H1 (cell line): ENCODE data around the gene CCDC120. TPM values are rescaled to one million over a fixed set of nuclear protein-coding genes. Genes with fewer than 3 reads are reported as not detected.

Experiments used
- CTCF ChIA-PET: fragments of 300-600 bp; sonication (Branson Sonifier 250); formaldehyde crosslinking; loops from one replicate; lab custom pipeline; 2021; ENCODE audit not compliant: partially characterized antibody; lab: Charles Lee
- POLR2A ChIA-PET: fragments of 300-600 bp; sonication (Branson Sonifier 250); formaldehyde crosslinking; loops from one replicate; lab custom pipeline; 2021; ENCODE audit warnings: inconsistent platforms; ENCODE audit not compliant: partially characterized antibody; lab: Charles Lee
- DNase-seq, 2 experiments: peaks; one replicate each; pipeline versions ENCODE4 v3.0.0 to v3.0.0-alpha.2; 2010 to 2022; ENCODE audit warnings: low spot score in 2 of 2, low read depth in 1 of 2, mixed read lengths in 1 of 2
- FAIRE-seq: peaks from 2 replicates; lab custom pipeline; 2011; peaks lifted over from hg19 to GRCh38; lab: Jason Lieb, UNC
- H2AFZ ChIP-seq: 2 replicates; pipeline ENCODE4 v1.8.1; 2012; ENCODE audit warnings: low read length, inconsistent platforms
- H2AK5ac ChIP-seq: 2 replicates; pipeline ENCODE4 v1.6.1; 2013; ENCODE audit warnings: low read depth, low read length
- H2BK120ac ChIP-seq: replicated peaks from 2 replicates; pipeline ENCODE3; 2013; ENCODE audit warnings: low read depth, low read length, inconsistent platforms
- H2BK12ac ChIP-seq: 2 replicates; pipeline ENCODE4 v1.6.1; 2013; ENCODE audit warnings: low read depth, low read length
- H2BK15ac ChIP-seq: 2 replicates; pipeline ENCODE4 v1.6.1; 2013; ENCODE audit warnings: low read length
- H2BK20ac ChIP-seq: 2 replicates; pipeline ENCODE4 v1.6.1; 2013; ENCODE audit warnings: low read length
- H2BK5ac ChIP-seq: 2 replicates; pipeline ENCODE4 v1.6.1; 2013; ENCODE audit warnings: low read depth, low read length
- H3K14ac ChIP-seq: 2 replicates; pipeline ENCODE4 v1.6.1; 2013; ENCODE audit warnings: inconsistent platforms; ENCODE audit not compliant: insufficient read length
- H3K18ac ChIP-seq: 2 replicates; pipeline ENCODE4 v1.6.1; 2013; ENCODE audit warnings: low read length; ENCODE audit errors: extremely low read depth
- H3K23ac ChIP-seq: 2 replicates; pipeline ENCODE4 v1.6.1; 2013; ENCODE audit warnings: inconsistent platforms; ENCODE audit not compliant: insufficient read length
- H3K23me2 ChIP-seq: 2 replicates; pipeline ENCODE4 v1.6.1; 2013; ENCODE audit warnings: low read depth, low read length
- H3K27ac ChIP-seq: 2 replicates; pipeline ENCODE4 v1.6.1; 2011; ENCODE audit warnings: low read depth, low read length, inconsistent platforms
- H3K27me3 ChIP-seq, 4 experiments: replicated peaks in 1 of 4; 1 replicate in 1 of 4; 2 replicates in 3 of 4; pipeline versions ENCODE4 v1.6.1 to v1.8.1; 2011 to 2013; ENCODE audit warnings: low read length in 3 of 4, mild to moderate bottlenecking in 3 of 4, inconsistent platforms in 2 of 4, mixed read lengths in 2 of 4, moderate library complexity in 1 of 4; ENCODE audit not compliant: control insufficient read depth in 3 of 4, insufficient read depth in 3 of 4; ENCODE audit errors: extremely low read depth in 1 of 4
- H3K36me3 ChIP-seq, 4 experiments: 2 replicates each; pipeline versions ENCODE4 v1.6.1 to v1.8.1; 2011 to 2013; ENCODE audit warnings: mild to moderate bottlenecking in 4 of 4, low read length in 3 of 4, moderate library complexity in 2 of 4, control low read depth in 1 of 4, inconsistent platforms in 1 of 4; ENCODE audit not compliant: insufficient read depth in 4 of 4, control insufficient read depth in 2 of 4
- H3K4ac ChIP-seq: replicated peaks from 2 replicates; pipeline ENCODE3; 2013; ENCODE audit warnings: low read length, low read depth, mixed read lengths, inconsistent platforms; ENCODE audit not compliant: insufficient read length
- H3K4me1 ChIP-seq, 4 experiments: replicated peaks in 1 of 4; 1 replicate in 1 of 4; 2 replicates in 3 of 4; pipeline versions ENCODE4 v1.6.1 to v1.8.1; 2011 to 2013; ENCODE audit warnings: low read length in 3 of 4, inconsistent platforms in 2 of 4, mixed read lengths in 1 of 4; ENCODE audit not compliant: insufficient read depth in 4 of 4, control insufficient read depth in 3 of 4
- H3K4me2 ChIP-seq, 2 experiments: 2 replicates each; pipeline versions ENCODE4 v1.6.1 to v1.8.1; 2011 to 2013; ENCODE audit warnings: low read depth in 2 of 2, low read length in 2 of 2, control low read depth in 1 of 2, inconsistent platforms in 1 of 2, mild to moderate bottlenecking in 1 of 2; ENCODE audit not compliant: insufficient read depth in 1 of 2
- H3K4me3 ChIP-seq, 4 experiments: fragments of 200-600, 300-600 bp in 1 of 4; sonication (generic), shearing (Covaris generic), sonication (Bioruptor Twin) in 1 of 4; 2 replicates each; pipeline versions ENCODE4 v1.5.1 to v1.8.1; 2011 to 2016; ENCODE audit warnings: low read length in 4 of 4, low read depth in 3 of 4, control low read depth in 2 of 4, inconsistent platforms in 2 of 4, mild to moderate bottlenecking in 2 of 4, mixed read lengths in 1 of 4, moderate library complexity in 1 of 4; ENCODE audit not compliant: insufficient read depth in 2 of 4; ENCODE audit errors: extremely low read depth in 1 of 4
- H3K56ac ChIP-seq: replicated peaks from 2 replicates; pipeline ENCODE3; 2013; ENCODE audit warnings: low read depth, mild to moderate bottlenecking, mixed read lengths, low read length, inconsistent platforms; ENCODE audit not compliant: insufficient read length
- H3K79me1 ChIP-seq: 2 replicates; pipeline ENCODE4 v1.6.1; 2013; ENCODE audit warnings: low read depth, low read length, control low read depth
- H3K79me2 ChIP-seq, 2 experiments: 2 replicates each; pipeline versions ENCODE4 v1.6.1 to v1.8.1; 2012 to 2013; ENCODE audit warnings: low read length in 2 of 2, mild to moderate bottlenecking in 2 of 2, inconsistent platforms in 1 of 2; ENCODE audit not compliant: insufficient read depth in 2 of 2, control insufficient read depth in 1 of 2
- H3K9ac ChIP-seq, 4 experiments: replicated peaks in 1 of 4; 1 replicate in 1 of 4; 2 replicates in 3 of 4; pipeline versions ENCODE4 v1.6.1 to v1.8.1; 2011 to 2013; ENCODE audit warnings: low read depth in 3 of 4, low read length in 3 of 4, control low read depth in 2 of 4, mild to moderate bottlenecking in 2 of 4, moderate library complexity in 2 of 4, inconsistent platforms in 1 of 4; ENCODE audit errors: extremely low read depth in 1 of 4
- H3K9me3 ChIP-seq, 2 experiments: 2 replicates each; pipeline versions ENCODE4 v1.6.1 to v1.8.1; 2012 to 2013; ENCODE audit warnings: mild to moderate bottlenecking in 2 of 2, moderate library complexity in 2 of 2, control low read depth in 1 of 2, inconsistent platforms in 1 of 2, low read depth in 1 of 2, low read length in 1 of 2, mixed read lengths in 1 of 2; ENCODE audit not compliant: insufficient read depth in 2 of 2
- H4K20me1 ChIP-seq, 2 experiments: replicated peaks in 1 of 2; 2 replicates each; pipeline versions ENCODE3 to v1.8.1; 2011 to 2013; ENCODE audit warnings: inconsistent platforms in 2 of 2, low read length in 2 of 2, mild to moderate bottlenecking in 1 of 2; ENCODE audit not compliant: insufficient read depth in 2 of 2, control insufficient read depth in 1 of 2
- H4K5ac ChIP-seq: 2 replicates; pipeline ENCODE4 v1.6.1; 2013; ENCODE audit warnings: low read length, low read depth, mixed read lengths, inconsistent platforms; ENCODE audit not compliant: insufficient read length
- H4K8ac ChIP-seq: 2 replicates; pipeline ENCODE4 v1.8.0; 2013; ENCODE audit warnings: mild to moderate bottlenecking, moderate library complexity, low read length, inconsistent platforms; ENCODE audit not compliant: insufficient read depth; ENCODE audit errors: extremely low read depth
- H4K91ac ChIP-seq: replicated peaks from 2 replicates; pipeline ENCODE3; 2013; ENCODE audit warnings: low read length, mixed read lengths, inconsistent platforms; ENCODE audit not compliant: insufficient read length
- ASH2L ChIP-seq: fragments of 200-600, 300-600 bp; sonication (generic); IDR thresholded peaks from one replicate; pipeline ENCODE4 v1.7.1; 2017; ENCODE audit warnings: low read length
- EGR1 ChIP-seq: IDR thresholded peaks from 2 replicates; pipeline ENCODE4 v1.6.1; 2011; ENCODE audit warnings: low read depth, low read length, borderline replicate concordance
- EP300 ChIP-seq, 2 experiments: IDR thresholded peaks; 1 replicate in 1 of 2; 2 replicates in 1 of 2; pipeline ENCODE4 v1.6.1; 2011 to 2012; ENCODE audit warnings: low read depth in 2 of 2, low read length in 2 of 2, mild to moderate bottlenecking in 2 of 2, borderline replicate concordance in 1 of 2, inconsistent platforms in 1 of 2, moderate library complexity in 1 of 2
- KDM1A ChIP-seq: fragments of 200-600, 300-600 bp; sonication (generic); IDR thresholded peaks from 2 replicates; pipeline ENCODE4 v1.7.1; 2016; ENCODE audit warnings: mild to moderate bottlenecking, low read length, borderline replicate concordance
- RBBP5 ChIP-seq: IDR thresholded peaks from 2 replicates; pipeline ENCODE4 v1.7.1; 2012; ENCODE audit warnings: low read depth, mild to moderate bottlenecking, inconsistent platforms, low read length, moderate library complexity, borderline replicate concordance
- SP2 ChIP-seq: IDR thresholded peaks from 2 replicates; pipeline ENCODE4 v1.6.1; 2012; ENCODE audit warnings: mild to moderate bottlenecking, low read length, inconsistent platforms
- TAF7 ChIP-seq: optimal IDR thresholded peaks from 2 replicates; pipeline ENCODE3; 2011; ENCODE audit warnings: low read depth, mild to moderate bottlenecking, inconsistent platforms, low read length, moderate library complexity, borderline replicate concordance
- ZNF274 ChIP-seq: IDR thresholded peaks from 2 replicates; pipeline ENCODE4 v1.7.0; 2012; ENCODE audit warnings: low read length, borderline replicate concordance; ENCODE audit errors: extremely low read depth
- WGBS, 2 experiments: shearing (Covaris generic) in 1 of 2; methylation state at CpG; one replicate each; pipeline versions ENCODE4 v1.1.6 to v1.1.7; 2013 to 2015; ENCODE audit warnings: low lambda C conversion rate in 2 of 2, mixed read lengths in 2 of 2, inconsistent platforms in 1 of 2, low coverage in 1 of 2, missing lambda C conversion rate in 1 of 2; ENCODE audit not compliant: insufficient replicate concordance in 2 of 2, insufficient coverage in 1 of 2, insufficient read length in 1 of 2; ENCODE audit errors: extremely low coverage in 1 of 2, missing lambda C conversion rate in 1 of 2; 5-methylcytosine and 5-hydroxymethylcytosine counted together
- polyA plus RNA-seq, 7 experiments: library from polyadenylated mRNA; depleted of rRNA in 3 of 7; stranded (reverse) in 5 of 7; unstranded in 2 of 7; fragments of >200 nt in 5 of 7; fragments of 200-250 nt in 2 of 7; gene quantifications; 1 replicate in 5 of 7; 2 replicates in 1 of 7; 4 replicates in 1 of 7; pipeline versions ENCODE4 v1.2.1 to v1.2.3, GENCODE V29; 2011 to 2013; ENCODE audit warnings: missing spikeins in 2 of 7, mixed read lengths in 2 of 7
- total RNA-seq: library from RNA; stranded (reverse); fragmentation: NEBNext Ultra II Directional; extraction: Animal tissue kit (Norgen Biotek cat#: 25700); gene quantifications from 2 replicates; pipeline ENCODE4 v1.2.1, GENCODE V29; 2021

Gene CCDC120
- total and polyA plus RNA-seq, 2 of the 8 experiments (the other 6 are each of a cell fraction or from before 2014, with no cell fraction given), result 4.9 to 11.9 TPM

DNA sequence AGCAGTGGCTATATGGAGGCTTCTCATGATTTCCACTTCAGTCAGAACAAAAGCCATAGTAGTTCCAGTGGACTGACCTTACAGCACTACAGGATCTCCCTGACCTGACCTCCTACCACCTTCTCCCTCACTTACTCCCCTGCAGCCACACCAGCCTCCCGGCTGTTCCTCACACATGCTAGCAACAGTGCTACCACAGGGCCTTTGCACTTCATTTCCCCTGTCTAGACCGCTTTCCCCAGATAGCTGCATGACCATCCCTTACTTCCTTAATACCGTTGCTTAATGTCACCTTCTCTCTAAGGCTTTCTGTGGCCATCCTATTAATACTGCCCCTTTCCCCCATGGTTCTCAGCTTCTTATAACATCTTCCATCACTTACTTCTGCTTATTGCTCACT is 51.6 kb downstream of the CCDC120 start:
- no peak overlapping the region for H4K91ac ChIP-seq
- H3K18ac ChIP-seq, result no peak overlapping the region
- no peak overlapping the region for H2BK20ac ChIP-seq
- peaks cover 0 to 6% (median 3%) of the 10 kb centered on the region in 4 experiments; a peak in 5 of 8 replicates for H3K36me3 ChIP-seq
- H4K20me1 ChIP-seq, result no peaks in the 10 kb centered on the region
- no peaks in the 10 kb centered on the region for H3K4me1 ChIP-seq
- no peak overlapping the region for H2AFZ ChIP-seq
- ChIA-PET CTCF (no interaction called here), POLR2A (interaction anchor here (1.4 kb wide), 1 partner anchor 13 kb away, joined by 4 read pairs; no protein-coding TSS in a partner anchor)
- no peaks in the 10 kb centered on the region for H3K27me3 ChIP-seq
- no peak overlapping the region for H3K56ac ChIP-seq
- FAIRE-seq, result no peak
- no peak overlapping the region for H4K5ac ChIP-seq
- WGBS, 2 experiments, result 94% methylated on average over 3 of the region's 3 CpGs; no CpG with 5 or more reads in 1 of the 2 experiments
- H2BK12ac ChIP-seq, result no peak overlapping the region
- H2BK5ac ChIP-seq, result no peak overlapping the region
- H3K27ac ChIP-seq, result no peak overlapping the region
- no peaks in the 10 kb centered on the region for H3K79me1 ChIP-seq
- DNase-seq, result no peak
- no peak overlapping the region for H3K4ac ChIP-seq
- no peak overlapping the region for H2AK5ac ChIP-seq
- no peak overlapping the region for H3K4me3 ChIP-seq
- no peak overlapping the region for H4K8ac ChIP-seq
- H3K79me2 ChIP-seq, result no peaks in the 10 kb centered on the region
- H2BK15ac ChIP-seq, result no peak overlapping the region
- no peaks in the 10 kb centered on the region for H3K9me3 ChIP-seq
- H3K23ac ChIP-seq, result no peak overlapping the region
- H3K9ac ChIP-seq, result no peak overlapping the region
- no peak for TF ChIP-seq SP2
- TF ChIP-seq TAF7, result no peak
- TF ChIP-seq EP300 (IDR thresholded peaks at IDR 0.05; ENCODE audit: borderline replicate concordance in 1 of 2, low read depth in 2 of 2, low read length in 2 of 2), result no peak
- no peak for TF ChIP-seq KDM1A
- no peak for TF ChIP-seq RBBP5
- TF ChIP-seq ZNF274, result no peak
- TF ChIP-seq ASH2L, result no peak
- TF ChIP-seq EGR1, result no peak
- no peaks in the 10 kb centered on the region for H3K23me2 ChIP-seq
- no peak overlapping the region for H3K14ac ChIP-seq
- no peak overlapping the region for H2BK120ac ChIP-seq
- no peak overlapping the region for H3K4me2 ChIP-seq
